ENCODE results near the gene OXSM. TPM values are rescaled to one million over a fixed set of nuclear protein-coding genes. Genes with fewer than 3 reads are reported as not detected.

Gene OXSM
- total RNA-seq, 4 donors from 2014 or later: 7.7 to 17.0 (median 8.9) TPM

DNA sequence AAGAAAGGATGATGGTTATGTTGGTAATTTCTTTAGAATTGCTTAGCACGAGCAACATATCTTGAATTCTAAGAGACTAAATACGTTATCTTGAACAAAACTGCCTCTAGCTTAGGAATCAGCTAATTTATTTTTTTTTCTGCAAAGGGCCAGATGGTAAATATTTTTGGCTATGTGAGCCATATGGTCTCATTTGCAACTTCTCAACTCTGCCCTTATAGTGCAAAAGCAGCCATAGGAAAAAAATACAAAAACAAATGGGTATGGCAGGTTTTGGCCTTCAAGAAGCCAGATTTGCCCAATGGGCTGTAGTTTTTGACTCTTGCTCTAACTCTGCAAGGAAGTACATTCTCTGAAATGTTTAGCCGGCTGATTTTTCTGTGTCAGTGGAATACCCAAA lies 11.9 kb downstream of the OXSM start:
- no peaks in the 10 kb centered on the region for H3K4me1 ChIP-seq
- no peak for DNase-seq
- H3K9me3 ChIP-seq: no peaks in the 10 kb centered on the region
- intact Hi-C loops (cut with DNase I): no loop called here
- no peaks in the 10 kb centered on the region for H3K36me3 ChIP-seq
- H3K27ac ChIP-seq: no peak overlapping the region
- no peak overlapping the region for H3K4me3 ChIP-seq
- no peak for TF ChIP-seq POLR2A (IDR thresholded peaks at IDR 0.05)
- TF ChIP-seq, protein P1, sequence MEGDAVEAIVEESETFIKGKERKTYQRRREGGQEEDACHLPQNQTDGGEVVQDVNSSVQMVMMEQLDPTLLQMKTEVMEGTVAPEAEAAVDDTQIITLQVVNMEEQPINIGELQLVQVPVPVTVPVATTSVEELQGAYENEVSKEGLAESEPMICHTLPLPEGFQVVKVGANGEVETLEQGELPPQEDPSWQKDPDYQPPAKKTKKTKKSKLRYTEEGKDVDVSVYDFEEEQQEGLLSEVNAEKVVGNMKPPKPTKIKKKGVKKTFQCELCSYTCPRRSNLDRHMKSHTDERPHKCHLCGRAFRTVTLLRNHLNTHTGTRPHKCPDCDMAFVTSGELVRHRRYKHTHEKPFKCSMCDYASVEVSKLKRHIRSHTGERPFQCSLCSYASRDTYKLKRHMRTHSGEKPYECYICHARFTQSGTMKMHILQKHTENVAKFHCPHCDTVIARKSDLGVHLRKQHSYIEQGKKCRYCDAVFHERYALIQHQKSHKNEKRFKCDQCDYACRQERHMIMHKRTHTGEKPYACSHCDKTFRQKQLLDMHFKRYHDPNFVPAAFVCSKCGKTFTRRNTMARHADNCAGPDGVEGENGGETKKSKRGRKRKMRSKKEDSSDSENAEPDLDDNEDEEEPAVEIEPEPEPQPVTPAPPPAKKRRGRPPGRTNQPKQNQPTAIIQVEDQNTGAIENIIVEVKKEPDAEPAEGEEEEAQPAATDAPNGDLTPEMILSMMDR (IDR thresholded peaks at IDR 0.05): no peak
- no peaks in the 10 kb centered on the region for H3K27me3 ChIP-seq
- WGBS, 2 donors: 84 to 91% methylated on average over 3 of the region's 3 CpGs

GRCh38 chr3:25803833-25804232 lies 13.9 kb downstream of the OXSM start:
- no peaks in the 10 kb centered on the region for H3K4me1 ChIP-seq
- no peaks in the 10 kb centered on the region for H3K27me3 ChIP-seq
- H3K9me3 ChIP-seq: no peaks in the 10 kb centered on the region
- H3K36me3 ChIP-seq: no peaks in the 10 kb centered on the region
- no peak for TF ChIP-seq POLR2A (IDR thresholded peaks at IDR 0.05)
- TF ChIP-seq, protein P1 (IDR thresholded peaks at IDR 0.05): no peak
- 72 to 77% methylated on average over 2 of the region's 2 CpGs for WGBS, 2 donors
- DNase-seq: no peak
- H3K27ac ChIP-seq: no peak overlapping the region
- no peak overlapping the region for H3K4me3 ChIP-seq
- intact Hi-C loops (cut with DNase I): no loop called here

- H3K9me3 ChIP-seq: no peaks in the 10 kb centered on the region
- TF ChIP-seq, protein P1 (IDR thresholded peaks at IDR 0.05): no peak
- TF ChIP-seq POLR2A (IDR thresholded peaks at IDR 0.05): no peak
- 74 to 83% methylated on average over 1 of the region's 1 CpG for WGBS, 2 donors
- intact Hi-C loops (cut with DNase I): no loop called here
- H3K27ac ChIP-seq: no peak overlapping the region
- H3K36me3 ChIP-seq: no peaks in the 10 kb centered on the region
- no peaks in the 10 kb centered on the region for H3K4me1 ChIP-seq
- H3K4me3 ChIP-seq: no peak overlapping the region
- no peaks in the 10 kb centered on the region for H3K27me3 ChIP-seq
- no peak for DNase-seq
Observed at GRCh38 chr3:25804676-25805075, 14.8 kb downstream of the OXSM start.

GRCh38 chr3:25812644-25813043 lies 22.8 kb downstream of the OXSM start:
- peaks cover 0 to 3% (median 0%) of the 10 kb centered on the region in 3 donors for H3K4me1 ChIP-seq
- H3K9me3 ChIP-seq: no peaks in the 10 kb centered on the region
- TF ChIP-seq, protein P1 (IDR thresholded peaks at IDR 0.05): no peak
- no peak for TF ChIP-seq POLR2A (IDR thresholded peaks at IDR 0.05)
- H3K27ac ChIP-seq: no peak overlapping the region
- intact Hi-C loops (cut with DNase I): no loop called here
- 83 to 97% methylated on average over 4 of the region's 4 CpGs for WGBS, 2 donors
- H3K4me3 ChIP-seq: no peak overlapping the region
- no peaks in the 10 kb centered on the region for H3K36me3 ChIP-seq
- DNase-seq: no peak
- peaks cover 0 to 10% (median 0%) of the 10 kb centered on the region in 4 donors for H3K27me3 ChIP-seq

DNA sequence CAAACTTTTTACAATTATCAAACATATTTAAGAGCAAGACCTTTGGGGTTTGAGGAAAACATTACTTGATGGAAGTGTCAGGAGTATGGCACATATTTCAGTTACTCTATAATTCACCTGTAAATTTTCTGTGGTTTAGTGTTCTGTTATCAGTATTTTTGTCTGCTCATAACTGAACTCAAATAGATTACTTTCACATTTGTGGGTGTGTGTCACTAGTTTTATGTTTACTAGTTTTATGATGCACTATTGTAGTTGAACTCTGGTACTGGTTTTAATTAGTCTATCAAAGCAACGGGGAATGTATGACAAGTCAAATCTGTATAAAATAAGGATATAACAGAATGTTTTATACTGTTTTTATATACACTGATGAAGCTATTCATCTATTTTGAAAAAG lies 27.2 kb downstream of the OXSM start:
- H3K27ac ChIP-seq: no peak overlapping the region
- TF ChIP-seq, protein P1 (IDR thresholded peaks at IDR 0.05): no peak
- no peak for TF ChIP-seq POLR2A (IDR thresholded peaks at IDR 0.05)
- H3K27me3 ChIP-seq: peaks cover 0 to 10% (median 0%) of the 10 kb centered on the region in 4 donors
- no peaks in the 10 kb centered on the region for H3K9me3 ChIP-seq
- H3K36me3 ChIP-seq: no peaks in the 10 kb centered on the region
- H3K4me1 ChIP-seq: peaks cover 0 to 3% (median 0%) of the 10 kb centered on the region in 3 donors
- intact Hi-C loops (cut with DNase I): no loop called here
- no peak overlapping the region for H3K4me3 ChIP-seq
- WGBS, 2 donors: 43 to 50% methylated on average over 1 of the region's 1 CpG
- no peak for DNase-seq
